NCI-H526 (cell line): ENCODE results near the gene CALML6.
"Not testable (repeated sequence)": the region's sequence is repeated elsewhere in the genome, so short reads cannot be mapped to it uniquely, and the experiment has no call there.

ENCODE experiments used
- DNase-seq, 2 experiments: peaks; one replicate each; lab custom pipeline; 2025; lab: John Stamatoyannopoulos, UW

The CALML6 gene

GRCh38 chr1:1925437-1926345 lies 10.6 kb downstream of the CALML6 start:
- DNase-seq = no peak

GRCh38 chr1:1926346-1926811 lies 11.3 kb downstream of the CALML6 start:
- DNase-seq = no peak

GRCh38 chr1:1926886-1927660 lies 12.0 kb downstream of the CALML6 start:
- DNase-seq = no peak

GRCh38 chr1:1927751-1928150 lies 12.7 kb downstream of the CALML6 start:
- no peak for DNase-seq

- no peak for DNase-seq
Measured at GRCh38 chr1:1928231-1929101, 13.4 kb downstream of the CALML6 start.

GRCh38 chr1:1929102-1929638 lies 14.1 kb downstream of the CALML6 start:
- DNase-seq = no peak

- DNase-seq = no peak
Measured at GRCh38 chr1:1929639-1930545, 14.8 kb downstream of the CALML6 start.

- not testable (repeated sequence) for DNase-seq
Measured at GRCh38 chr1:1934848-1935247, 19.8 kb downstream of the CALML6 start.

GRCh38 chr1:1937061-1937460 lies 22.0 kb downstream of the CALML6 start:
- no peak for DNase-seq

- DNase-seq = no peak
Measured at GRCh38 chr1:1937549-1938275, 22.7 kb downstream of the CALML6 start.

GRCh38 chr1:1938276-1938573 lies 23.2 kb downstream of the CALML6 start:
- DNase-seq = no peak

GRCh38 chr1:1938613-1939295 lies 23.7 kb downstream of the CALML6 start:
- no peak for DNase-seq

GRCh38 chr1:1939296-1940122 lies 24.4 kb downstream of the CALML6 start:
- DNase-seq = no peak

- DNase-seq = no peak
Measured at GRCh38 chr1:1940123-1940425, 25.0 kb downstream of the CALML6 start.

- no peak for DNase-seq
Measured at GRCh38 chr1:1941211-1941841, 26.3 kb downstream of the CALML6 start.

GRCh38 chr1:1941868-1942752 lies 27.1 kb downstream of the CALML6 start:
- DNase-seq = no peak
